IPS DF 19.7 (cell line): ENCODE data around the gene OR1L6.

Source experiments
- DNase-seq: peaks from one replicate; pipeline ENCODE4 v3.0.0-alpha.2; 2013; ENCODE audit warnings: low read depth, low spot score

The OR1L6 gene

GRCh38 chr9:122742003-122742402 lies at the start of gene OR1L6:
TSS of gene OR1L6 (plus strand) at chr9:122742303. CDS start at chr9:122749848, 7,545 bp downstream.
- no peak for DNase-seq

GRCh38 chr9:122695696-122696095 lies 46.4 kb upstream of the OR1L6 start:
- DNase-seq: no peak

GRCh38 chr9:122718038-122718437 lies 24.1 kb upstream of the OR1L6 start:
- DNase-seq: no peak

GRCh38 chr9:122719218-122719617 lies 22.9 kb upstream of the OR1L6 start:
- no peak for DNase-seq

GRCh38 chr9:122723690-122724089 lies 18.4 kb upstream of the OR1L6 start, which contains the start of gene OR1L4:
TSS of gene OR1L4 (plus strand) at chr9:122723990. CDS start at chr9:122723990, 0 bp downstream.
- DNase-seq: no peak

GRCh38 chr9:122754825-122755224 lies 12.7 kb downstream of the OR1L6 start:
- DNase-seq: no peak

GRCh38 chr9:122767817-122768216 lies 25.7 kb downstream of the OR1L6 start:
- no peak for DNase-seq

- DNase-seq: no peak
Observed at GRCh38 chr9:122777052-122777451, 34.9 kb downstream of the OR1L6 start.

GRCh38 chr9:122777935-122778627 lies 36.0 kb downstream of the OR1L6 start:
- DNase-seq: no peak

- DNase-seq: no peak
Observed at GRCh38 chr9:122779181-122779580, 37.1 kb downstream of the OR1L6 start.

- no peak for DNase-seq
Observed at GRCh38 chr9:122780026-122780425, 37.9 kb downstream of the OR1L6 start.

GRCh38 chr9:122781671-122782070 lies 39.6 kb downstream of the OR1L6 start:
- no peak for DNase-seq

GRCh38 chr9:122785269-122785668 lies 43.2 kb downstream of the OR1L6 start:
- no peak for DNase-seq

GRCh38 chr9:122786338-122786737 lies 44.2 kb downstream of the OR1L6 start:
- no peak for DNase-seq

- DNase-seq: no peak
Observed at GRCh38 chr9:122788831-122789230, 46.7 kb downstream of the OR1L6 start, which contains the start of gene OR5C1. TSS of gene OR5C1 (plus strand) at chr9:122788933. CDS start at chr9:122788933, 0 bp downstream.

- DNase-seq: no peak
Observed at GRCh38 chr9:122789256-122790046, 47.3 kb downstream of the OR1L6 start.

GRCh38 chr9:122791872-122792669 lies 50.0 kb downstream of the OR1L6 start:
- DNase-seq: no peak

- DNase-seq: no peak
Observed at GRCh38 chr9:122797316-122798063, 55.4 kb downstream of the OR1L6 start.
